Fibroblast of villous mesenchyme (primary cell): ENCODE measurements around the gene GABRG2. TPM values are rescaled to one million over a fixed set of nuclear protein-coding genes. Genes with fewer than 3 reads are reported as not detected.

Experiments
- DNase-seq: peaks from one replicate; pipeline ENCODE4 v3.0.0-alpha.2; 2010; ENCODE audit warnings: low read depth
- H3K4me3 ChIP-seq: 2 replicates; pipeline ENCODE4 v1.5.1; 2011; ENCODE audit warnings: low read depth, mild to moderate bottlenecking, low read length
- CTCF ChIP-seq: IDR thresholded peaks from 2 replicates; pipeline ENCODE4 v1.5.1; 2012; ENCODE audit warnings: low read depth, mild to moderate bottlenecking, low read length; ENCODE audit not compliant: insufficient read depth
- total RNA-seq: library from RNA; depleted of rRNA; stranded (reverse); fragments of >200 nt; gene quantifications from 2 replicates; pipeline ENCODE4 v1.2.3, GENCODE V29; 2012

Gene GABRG2
- total RNA-seq, 1 donor, result under 0.01 TPM

GRCh38 chr5:162119801-162120200, 52.2 kb downstream of the GABRG2 start:
- no peak overlapping the region for H3K4me3 ChIP-seq
- TF ChIP-seq CTCF, result no peak
- no peak for DNase-seq

- TF ChIP-seq CTCF, result no peak
- no peak for DNase-seq
- H3K4me3 ChIP-seq, result no peak overlapping the region
These were observed 60.5 kb downstream of the GABRG2 start for GRCh38 chr5:162128117-162128516.

- H3K4me3 ChIP-seq, result no peak overlapping the region
- TF ChIP-seq CTCF, result no peak
- no peak for DNase-seq
These were observed 64.8 kb downstream of the GABRG2 start for GRCh38 chr5:162132348-162132747.

GRCh38 chr5:162139190-162139589, 71.6 kb downstream of the GABRG2 start:
- no peak for TF ChIP-seq CTCF
- DNase-seq, result no peak
- H3K4me3 ChIP-seq, result no peak overlapping the region

GRCh38 chr5:162154242-162154641, 86.7 kb downstream of the GABRG2 start:
- no peak for DNase-seq
- no peak for TF ChIP-seq CTCF
- H3K4me3 ChIP-seq, result no peak overlapping the region

GRCh38 chr5:162160401-162160800, 92.8 kb downstream of the GABRG2 start:
- DNase-seq, result no peak
- no peak for TF ChIP-seq CTCF
- H3K4me3 ChIP-seq, result no peak overlapping the region

- H3K4me3 ChIP-seq, result no peak overlapping the region
- no peak for TF ChIP-seq CTCF
- no peak for DNase-seq
These were observed 96.1 kb downstream of the GABRG2 start for GRCh38 chr5:162163663-162164062.
